Nucleus accumbens (tissue), 56 donors: ENCODE data around the gene PRTG.
"Not testable (repeated sequence)": the region's sequence is repeated elsewhere in the genome, so short reads cannot be mapped to it uniquely, and the experiment has no call there.

Experiments used
- DNase-seq, 56 donors: peaks; one replicate each; lab custom pipeline; 2025; lab: John Stamatoyannopoulos, UW

PRTG gene, protein sequence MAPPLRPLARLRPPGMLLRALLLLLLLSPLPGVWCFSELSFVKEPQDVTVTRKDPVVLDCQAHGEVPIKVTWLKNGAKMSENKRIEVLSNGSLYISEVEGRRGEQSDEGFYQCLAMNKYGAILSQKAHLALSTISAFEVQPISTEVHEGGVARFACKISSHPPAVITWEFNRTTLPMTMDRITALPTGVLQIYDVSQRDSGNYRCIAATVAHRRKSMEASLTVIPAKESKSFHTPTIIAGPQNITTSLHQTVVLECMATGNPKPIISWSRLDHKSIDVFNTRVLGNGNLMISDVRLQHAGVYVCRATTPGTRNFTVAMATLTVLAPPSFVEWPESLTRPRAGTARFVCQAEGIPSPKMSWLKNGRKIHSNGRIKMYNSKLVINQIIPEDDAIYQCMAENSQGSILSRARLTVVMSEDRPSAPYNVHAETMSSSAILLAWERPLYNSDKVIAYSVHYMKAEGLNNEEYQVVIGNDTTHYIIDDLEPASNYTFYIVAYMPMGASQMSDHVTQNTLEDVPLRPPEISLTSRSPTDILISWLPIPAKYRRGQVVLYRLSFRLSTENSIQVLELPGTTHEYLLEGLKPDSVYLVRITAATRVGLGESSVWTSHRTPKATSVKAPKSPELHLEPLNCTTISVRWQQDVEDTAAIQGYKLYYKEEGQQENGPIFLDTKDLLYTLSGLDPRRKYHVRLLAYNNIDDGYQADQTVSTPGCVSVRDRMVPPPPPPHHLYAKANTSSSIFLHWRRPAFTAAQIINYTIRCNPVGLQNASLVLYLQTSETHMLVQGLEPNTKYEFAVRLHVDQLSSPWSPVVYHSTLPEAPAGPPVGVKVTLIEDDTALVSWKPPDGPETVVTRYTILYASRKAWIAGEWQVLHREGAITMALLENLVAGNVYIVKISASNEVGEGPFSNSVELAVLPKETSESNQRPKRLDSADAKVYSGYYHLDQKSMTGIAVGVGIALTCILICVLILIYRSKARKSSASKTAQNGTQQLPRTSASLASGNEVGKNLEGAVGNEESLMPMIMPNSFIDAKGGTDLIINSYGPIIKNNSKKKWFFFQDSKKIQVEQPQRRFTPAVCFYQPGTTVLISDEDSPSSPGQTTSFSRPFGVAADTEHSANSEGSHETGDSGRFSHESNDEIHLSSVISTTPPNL

DNA sequence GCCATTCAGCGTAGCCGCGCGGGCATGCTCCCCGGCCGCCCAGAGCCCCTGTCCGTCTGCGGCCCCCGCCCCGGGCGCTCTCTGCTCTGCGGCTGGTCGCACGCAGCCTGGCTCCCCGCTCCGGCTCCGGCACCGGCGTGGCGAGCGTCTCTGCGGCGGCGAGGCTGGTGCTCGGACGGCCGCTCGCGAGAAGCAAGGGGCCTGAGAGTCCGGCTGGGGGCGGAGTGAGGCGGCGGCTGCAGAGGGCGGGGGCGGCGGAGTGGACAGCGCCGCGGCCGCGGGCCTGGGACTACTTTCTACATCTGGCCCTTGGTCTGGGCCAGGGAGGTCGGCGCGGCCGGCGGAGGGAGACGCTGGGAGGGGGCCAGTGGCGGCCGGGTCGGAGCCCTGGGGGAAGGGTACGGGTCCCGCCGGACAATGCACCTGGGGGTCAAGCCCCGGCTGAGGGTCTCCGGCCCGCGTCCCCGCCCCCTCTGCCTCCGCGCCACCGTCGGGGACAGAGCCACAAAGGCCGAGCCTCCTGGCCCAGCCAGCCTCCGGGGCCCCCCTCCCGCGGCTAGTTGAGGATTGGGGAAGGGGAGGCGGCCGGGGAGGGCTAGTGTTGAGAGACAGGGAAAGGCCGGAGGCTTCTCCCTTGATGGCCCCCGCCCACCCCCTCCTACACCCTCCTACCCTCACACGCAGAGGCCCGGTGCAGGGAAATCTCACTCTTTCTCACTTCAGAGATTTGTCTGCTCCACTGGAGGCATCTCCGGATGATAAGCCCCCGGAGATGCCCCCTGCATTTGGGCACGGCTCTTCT lies at the start of gene PRTG:
Gene PRTG (minus strand): TSS at position 226 of the 802 bp plus-strand sequence. CDS start 221 bp downstream, at position 5.
- peak in 41 of 56 donors; percentile 1 to 67 (median 29) for DNase-seq

DNA sequence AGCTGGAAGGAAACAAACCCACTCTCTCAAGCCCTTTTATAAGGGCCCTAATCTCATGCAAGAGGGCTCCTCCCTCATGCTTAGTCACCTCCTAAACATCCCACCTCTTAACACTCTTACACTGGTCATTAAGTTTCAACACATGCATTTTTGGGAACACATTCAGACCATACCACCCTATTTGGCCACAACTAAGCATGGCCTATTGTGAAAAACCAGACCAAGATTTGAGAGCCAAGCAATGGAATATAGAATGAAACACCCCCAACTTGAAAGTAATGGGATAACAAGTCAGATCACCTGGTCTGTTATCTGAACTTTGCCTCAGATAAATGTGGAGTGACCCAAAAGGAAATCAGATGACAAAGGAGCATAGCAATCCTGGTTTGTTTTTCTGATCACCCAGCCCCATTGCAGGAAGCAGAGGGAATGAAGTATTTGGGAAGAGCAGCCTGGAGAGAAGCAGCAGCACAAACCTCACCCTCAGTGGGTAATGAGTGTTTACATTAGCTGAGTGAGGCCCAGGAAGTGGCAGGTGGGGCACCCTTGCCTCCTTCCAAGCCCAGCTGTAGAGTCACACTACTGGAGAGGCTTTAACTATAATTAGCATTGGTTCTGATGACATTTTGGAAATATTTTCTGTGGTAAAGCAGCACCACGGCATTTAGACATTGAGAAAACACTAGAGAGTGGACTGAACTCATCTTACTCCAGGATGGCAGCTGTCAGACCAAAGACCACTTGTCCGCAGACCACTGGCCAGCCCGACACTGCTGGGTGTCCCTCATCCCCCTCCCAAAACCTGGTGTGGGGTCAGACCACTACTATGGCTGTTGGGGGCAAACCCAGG lies 48.8 kb upstream of the PRTG start:
- no peak for DNase-seq

DNA sequence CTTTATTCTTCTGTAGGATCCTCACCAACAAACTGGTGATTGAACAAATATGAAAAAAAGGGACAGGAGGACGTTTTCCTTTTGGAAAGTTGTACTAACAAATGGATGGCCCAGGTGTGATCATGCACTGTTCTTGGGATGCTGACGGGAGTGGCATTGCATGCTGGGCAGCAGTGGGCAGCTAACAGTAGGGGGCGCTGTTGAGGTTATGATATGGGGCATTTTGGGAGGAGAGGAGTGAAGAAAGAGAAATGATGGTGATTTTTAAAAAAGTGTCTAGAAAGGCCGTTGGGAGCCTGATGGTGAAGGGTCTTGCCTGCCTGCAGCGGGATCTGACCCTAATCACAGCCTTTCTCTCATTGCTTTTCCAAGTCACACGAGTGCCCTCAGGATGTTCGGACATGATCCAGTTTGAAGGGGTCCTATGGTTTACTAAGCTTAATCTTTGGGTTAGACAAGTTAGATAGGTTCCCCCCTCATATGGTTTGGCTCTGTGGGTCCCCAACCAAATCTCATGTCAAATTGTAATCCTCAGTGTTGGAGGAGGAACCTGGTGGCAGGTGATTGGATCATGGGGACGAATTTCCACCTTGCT lies 46.2 kb upstream of the PRTG start:
- peak in 2 of 56 donors; percentile 0 to 1 for DNase-seq

DNA sequence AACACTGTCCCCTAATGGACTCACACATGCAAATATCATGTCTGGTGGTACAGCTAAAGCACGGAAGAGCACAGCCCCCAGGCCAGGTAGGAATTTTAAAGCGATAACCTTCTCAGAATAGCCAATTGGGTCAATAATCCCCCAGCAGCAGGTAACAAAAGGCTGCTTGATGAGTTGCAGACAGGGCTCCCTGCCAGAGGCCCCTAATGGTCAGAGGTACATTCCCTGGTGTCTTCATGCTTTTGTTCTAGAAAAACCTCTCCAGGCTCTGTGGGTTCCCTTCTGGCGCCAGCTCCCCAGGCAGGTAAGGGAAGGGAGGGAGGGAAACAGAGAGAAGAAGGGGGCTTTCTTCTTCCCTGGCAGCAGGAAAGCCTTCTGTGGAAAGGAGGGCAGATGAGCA lies 43.4 kb upstream of the PRTG start:
- DNase-seq, result no peak

DNA sequence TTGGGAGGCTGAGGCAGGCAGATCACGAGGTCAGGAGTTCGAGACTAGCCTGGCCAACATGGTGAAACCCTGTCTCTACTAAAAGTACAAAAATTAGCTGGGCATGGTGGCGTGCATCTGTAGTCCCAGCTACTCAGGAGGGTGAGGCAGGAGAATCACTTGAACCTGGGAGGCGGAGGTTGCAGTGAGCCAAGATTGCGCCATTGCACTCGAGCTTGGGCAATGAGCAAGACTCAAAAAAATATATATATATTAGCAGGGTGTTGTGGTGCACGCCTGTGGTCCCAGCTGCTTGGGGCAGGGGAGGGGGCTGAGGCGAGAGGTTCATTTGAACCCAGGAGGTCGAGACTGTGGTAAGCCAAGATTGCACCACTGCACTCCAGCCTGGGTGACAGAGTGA lies 42.6 kb upstream of the PRTG start:
- DNase-seq, result not testable (repeated sequence)

DNA sequence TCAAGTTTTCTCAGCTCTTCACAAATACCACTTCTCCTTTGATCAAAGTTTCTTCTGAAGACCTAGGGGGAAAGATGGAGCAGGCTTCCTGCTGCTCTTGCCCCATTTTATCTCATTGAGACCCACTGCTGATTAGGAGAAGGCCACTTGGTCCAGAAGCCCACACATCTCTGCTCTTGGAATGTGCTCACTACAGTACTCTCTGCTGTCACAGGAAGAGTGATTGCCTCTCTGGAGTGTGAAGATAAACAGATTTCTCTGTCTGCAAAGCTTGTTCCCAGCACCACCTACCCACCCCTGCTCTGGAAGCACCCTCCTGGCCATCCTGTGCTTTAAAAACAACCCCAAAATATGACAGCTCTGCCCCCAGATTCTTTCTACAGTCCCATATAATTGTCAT lies 41.3 kb upstream of the PRTG start:
- no peak for DNase-seq

DNA sequence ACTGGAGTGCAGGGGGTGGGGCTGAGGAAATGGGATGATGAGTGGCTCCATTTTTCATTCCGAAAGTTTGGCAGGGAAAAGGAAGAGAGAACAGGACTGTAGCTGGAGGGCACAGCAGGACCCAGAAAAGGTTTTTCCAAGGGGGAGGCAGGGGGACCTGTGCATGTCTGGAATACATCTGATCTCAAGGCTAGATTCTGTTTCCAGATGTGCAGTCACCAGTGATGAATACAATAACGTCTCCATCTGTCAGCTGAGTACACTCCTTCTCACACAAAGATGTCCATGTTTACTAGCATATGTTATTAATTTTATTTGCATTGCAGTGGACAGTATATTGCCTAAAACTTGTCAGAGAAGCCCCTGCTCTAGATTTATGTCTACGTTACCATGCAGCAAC lies 39.9 kb upstream of the PRTG start:
- no peak for DNase-seq

DNA sequence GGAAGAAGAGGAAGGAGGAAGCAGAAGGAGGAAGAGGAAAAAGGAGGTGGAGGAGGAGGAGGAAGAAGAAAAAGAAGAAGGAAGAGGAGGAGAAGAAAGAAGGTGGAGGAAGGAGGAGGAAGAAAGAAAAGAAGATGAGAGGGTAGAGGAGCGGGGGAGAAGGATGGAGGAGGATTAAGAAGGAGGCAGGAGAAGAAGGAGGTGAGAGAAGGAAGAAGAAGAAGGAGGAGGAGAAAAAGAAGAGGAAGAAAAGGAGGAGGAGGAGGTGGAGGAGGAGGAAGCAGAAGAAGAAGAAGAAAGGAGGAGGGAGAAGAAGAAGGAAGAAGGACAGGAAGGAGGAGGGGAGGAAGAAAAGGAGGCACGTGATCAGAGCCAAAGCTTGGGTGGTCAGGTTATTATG lies 37.3 kb upstream of the PRTG start:
- no peak for DNase-seq

DNA sequence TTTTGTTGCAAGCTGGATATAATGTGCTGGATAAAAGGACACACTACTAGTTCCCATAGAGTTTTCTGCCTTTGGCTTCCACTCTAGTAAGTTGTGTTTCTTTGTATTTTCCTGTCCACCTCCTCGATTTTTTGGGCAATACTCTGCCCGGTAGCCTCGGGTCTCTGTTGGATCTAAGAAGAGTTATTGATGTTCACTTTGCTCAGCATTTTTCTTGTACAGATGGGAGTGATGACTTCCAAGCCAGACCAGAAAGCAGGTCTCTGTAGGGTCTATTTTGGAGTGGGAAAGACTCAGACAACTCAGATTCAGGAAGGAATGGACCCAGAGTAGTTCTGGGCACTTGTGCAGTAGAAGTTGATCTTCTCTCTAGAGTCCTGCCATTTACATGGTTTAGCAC lies 36.0 kb upstream of the PRTG start:
- DNase-seq, result no peak

DNA sequence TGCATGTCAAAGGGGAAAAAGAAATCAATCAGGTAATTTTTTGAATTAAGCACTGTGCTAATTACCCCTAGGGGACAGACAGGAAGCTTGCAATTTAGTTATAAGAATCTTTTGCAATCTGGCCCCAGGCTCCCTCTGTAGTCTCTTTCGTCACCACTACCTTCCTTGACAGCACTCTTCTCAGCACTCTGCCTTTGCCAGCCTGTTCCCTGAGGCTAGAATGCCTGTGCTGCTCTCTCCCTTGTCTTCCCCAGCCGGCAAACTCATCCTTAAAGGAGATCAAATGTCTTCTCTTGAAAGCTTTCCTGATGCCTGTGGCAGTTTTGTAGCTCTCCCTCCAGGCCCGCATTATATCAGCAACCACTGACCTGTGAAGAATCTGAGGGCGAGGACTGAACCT lies 32.4 kb upstream of the PRTG start:
- DNase-seq, result no peak

DNA sequence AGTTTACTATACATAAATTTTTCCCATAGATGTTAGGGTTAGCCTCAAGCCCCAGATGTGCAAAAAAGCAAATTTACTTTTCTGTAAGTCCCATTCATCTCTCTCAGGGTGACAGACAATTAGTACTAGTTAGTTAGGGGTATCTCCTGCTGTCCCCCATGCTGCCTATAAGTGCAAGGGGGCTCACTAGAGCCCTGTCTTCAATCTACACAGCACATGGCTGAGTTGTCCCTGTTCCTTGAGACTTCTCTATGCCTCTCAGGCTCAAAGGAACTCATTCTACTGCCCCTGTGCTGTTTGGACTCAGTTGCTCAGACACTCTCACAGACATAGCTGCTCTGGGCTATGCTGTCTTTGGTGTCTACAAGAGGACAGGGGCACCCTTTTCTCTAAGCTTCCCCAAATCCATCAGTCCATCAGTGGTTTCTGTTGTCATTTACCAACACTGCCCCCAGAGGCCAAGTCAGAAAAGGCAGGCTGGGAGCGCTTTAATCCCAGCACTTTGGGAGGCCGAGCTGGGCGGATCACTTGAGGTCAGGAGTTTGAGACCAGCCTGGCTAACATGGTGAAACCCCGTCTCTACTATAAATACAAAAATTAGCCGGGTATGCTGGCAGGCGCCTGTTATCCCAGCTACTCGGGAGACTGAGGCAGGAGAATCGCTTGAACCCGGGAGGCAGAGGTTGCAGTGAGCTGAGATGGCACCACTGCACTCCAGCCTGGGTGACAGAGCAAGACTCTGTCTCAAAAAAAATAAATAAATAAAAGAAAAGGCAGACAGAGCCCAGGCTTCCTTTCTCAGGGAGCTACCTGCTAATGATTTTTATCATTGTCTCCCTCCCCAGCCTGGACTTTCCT lies 31.4 kb upstream of the PRTG start:
- DNase-seq, result peak in 9 of 56 donors; percentile 0 to 30 (median 5)

DNA sequence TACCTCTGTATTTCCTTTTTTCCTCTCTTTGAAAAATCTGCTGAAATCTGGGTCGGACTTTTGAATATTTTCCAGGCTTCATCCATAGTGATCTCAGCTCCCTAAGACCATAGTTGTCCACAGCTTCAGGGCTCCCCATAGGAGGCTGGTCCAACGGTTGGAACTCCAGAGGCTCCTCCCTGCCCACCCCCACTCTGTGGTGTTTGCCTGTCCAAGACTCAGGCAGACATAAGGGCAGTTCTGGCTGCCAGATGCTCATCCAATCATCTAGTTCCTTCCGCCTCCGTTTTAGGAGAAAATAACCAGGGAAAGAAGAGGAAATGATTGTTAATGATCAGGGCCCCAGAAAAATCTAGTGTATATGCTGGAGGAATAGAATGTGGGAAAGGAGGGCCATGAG lies 27.9 kb upstream of the PRTG start:
- no peak for DNase-seq

DNA sequence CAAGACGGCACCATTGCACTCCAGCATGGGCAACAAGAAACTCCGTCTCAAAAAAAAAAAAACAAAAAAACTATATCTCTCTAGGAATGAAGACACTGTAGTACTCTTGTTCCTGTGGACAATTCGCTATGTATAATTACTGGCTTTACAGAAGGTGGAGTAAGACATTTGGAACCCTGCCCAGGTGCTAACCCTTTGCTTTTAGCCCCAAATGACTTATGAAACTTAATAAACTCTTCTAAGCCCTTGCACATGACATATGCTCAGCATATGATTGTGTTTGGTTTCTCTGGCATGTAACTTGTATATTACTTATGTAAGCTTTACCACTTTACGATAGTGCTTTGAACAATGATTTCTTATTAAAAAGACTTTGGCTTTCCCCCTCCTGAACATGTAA lies 27.3 kb upstream of the PRTG start:
- DNase-seq, result no peak

DNA sequence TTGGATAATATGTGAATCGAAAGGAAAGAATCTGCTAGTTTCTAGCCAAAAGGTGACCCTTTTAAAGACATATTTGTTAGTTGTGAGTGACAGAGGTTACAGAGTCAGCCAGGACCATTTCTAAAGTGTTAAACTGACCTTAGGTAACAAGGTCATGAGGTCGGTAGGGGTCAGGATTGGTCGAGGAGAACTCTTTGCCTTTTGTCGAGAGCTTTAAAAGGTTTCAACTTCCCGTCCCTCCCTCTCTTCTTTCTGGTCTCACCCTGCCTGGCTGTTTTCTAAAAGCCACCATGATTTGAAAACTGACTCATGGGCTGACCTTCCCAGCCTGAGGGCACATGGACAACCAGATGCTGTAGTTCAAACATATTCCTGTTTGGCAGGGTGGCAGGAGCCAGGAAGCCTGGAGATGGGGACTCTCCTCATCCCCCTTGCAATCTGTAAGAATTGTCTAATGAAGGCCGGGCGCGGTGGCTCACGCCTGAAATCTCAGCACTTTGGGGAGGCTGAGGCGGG lies 25.8 kb upstream of the PRTG start:
- DNase-seq, result no peak

DNA sequence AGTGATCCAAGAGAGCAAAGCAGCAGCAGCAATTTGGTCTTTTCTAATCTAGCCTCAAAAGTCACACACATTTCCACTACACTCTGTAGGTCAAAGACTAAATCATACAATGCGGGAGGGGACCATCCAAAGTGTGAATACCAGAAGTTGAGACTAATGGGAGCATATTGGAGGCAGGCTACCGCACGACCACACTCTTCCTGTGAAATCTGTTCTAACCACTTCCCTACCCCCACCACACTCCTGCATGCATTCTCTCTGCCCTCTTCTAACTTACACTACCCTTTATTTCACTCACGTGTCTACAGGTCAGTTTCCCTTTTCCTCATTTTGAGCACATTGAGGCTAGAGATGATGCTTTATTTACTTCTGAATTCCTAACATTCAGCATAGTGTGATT lies 23.7 kb upstream of the PRTG start:
- no peak for DNase-seq

DNA sequence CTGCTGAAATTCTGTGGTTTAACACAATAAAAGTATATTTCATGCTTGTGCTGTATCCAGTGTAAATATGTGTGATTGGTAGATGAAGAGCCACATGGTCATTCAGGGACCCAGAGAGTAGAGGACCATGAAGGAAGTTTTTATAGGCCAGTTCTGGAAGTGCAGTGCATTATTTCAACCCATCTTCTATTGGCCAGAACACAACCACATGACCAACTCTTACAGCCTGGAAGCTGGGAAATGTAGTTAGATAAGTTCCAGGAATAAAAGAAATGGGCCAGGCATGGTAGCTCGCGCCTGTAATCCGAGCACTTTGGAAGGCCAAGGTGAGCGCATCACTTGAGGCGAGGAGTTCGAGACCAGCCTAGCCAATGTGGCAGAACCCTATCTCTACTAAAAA lies 21.4 kb upstream of the PRTG start:
- no peak for DNase-seq

DNA sequence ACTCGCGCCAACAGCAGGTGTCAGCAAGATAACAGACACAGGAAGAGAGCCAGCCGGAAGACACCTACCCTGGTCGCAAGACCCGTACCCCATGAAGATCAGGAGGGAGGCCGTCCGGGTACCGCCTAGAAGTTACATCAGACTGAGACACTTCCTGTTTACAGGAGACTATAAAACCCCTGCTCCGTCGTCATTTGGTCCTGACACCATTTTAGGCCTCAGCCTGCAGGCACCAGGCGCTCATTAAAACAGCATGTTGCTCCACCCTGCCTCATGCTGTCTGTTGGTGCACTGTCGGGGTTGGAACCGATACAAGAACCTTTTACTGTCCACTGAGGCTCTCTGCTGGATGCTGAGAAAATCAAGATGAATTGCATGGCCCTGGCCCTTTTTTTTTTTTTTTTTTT lies 15.6 kb upstream of the PRTG start:
- no peak for DNase-seq

DNA sequence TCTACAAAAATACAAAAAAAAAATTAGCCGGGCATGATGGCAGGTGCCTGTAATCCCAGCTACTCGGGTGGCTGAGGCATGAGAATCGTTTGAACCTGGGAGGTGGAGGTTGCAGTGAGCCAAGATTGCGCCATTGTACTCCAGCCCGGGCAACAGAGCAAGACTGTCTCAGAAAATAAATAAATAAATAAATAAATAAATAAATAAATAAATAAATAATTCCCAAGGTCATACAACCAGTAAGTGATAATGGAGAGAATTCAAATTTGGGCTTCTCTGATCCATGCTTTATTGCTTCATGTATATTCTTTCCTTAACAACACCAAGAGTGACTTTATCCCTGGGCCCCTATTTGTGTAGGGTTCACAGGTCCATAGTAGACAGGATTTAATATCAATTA lies 10.5 kb upstream of the PRTG start:
- not testable (repeated sequence) for DNase-seq
